Limb (tissue), 2 donors: ENCODE data around the gene USH2A.
"Not testable (repeated sequence)": the region's sequence is repeated elsewhere in the genome, so short reads cannot be mapped to it uniquely, and the experiment has no call there.

Source experiments
- DNase-seq, 2 donors: peaks; one replicate each; pipeline ENCODE4 v3.0.0-alpha.2; 2016; ENCODE audit errors: extremely low spot score in 2 of 2

Gene USH2A

DNA sequence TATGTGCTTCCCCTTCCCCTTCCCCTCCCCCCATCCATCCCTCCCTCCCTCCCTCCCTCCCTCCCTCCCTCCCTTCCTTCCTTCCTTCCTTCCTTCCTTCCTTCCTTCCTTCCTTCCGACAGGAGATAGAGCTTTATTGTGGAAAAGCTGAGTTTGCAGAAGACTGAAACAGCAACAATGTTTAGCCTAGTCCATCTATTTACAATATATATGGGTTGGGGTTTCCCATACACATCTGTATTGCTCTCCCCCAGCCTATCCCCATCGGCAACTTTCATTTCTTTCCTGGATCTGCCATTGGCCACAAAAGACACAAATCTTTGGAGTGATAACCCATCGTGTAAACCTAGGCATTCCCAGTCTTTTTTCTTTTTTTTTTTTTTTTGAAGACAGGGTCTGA, 222.3 kb downstream of the USH2A start:
- no peak for DNase-seq

DNA sequence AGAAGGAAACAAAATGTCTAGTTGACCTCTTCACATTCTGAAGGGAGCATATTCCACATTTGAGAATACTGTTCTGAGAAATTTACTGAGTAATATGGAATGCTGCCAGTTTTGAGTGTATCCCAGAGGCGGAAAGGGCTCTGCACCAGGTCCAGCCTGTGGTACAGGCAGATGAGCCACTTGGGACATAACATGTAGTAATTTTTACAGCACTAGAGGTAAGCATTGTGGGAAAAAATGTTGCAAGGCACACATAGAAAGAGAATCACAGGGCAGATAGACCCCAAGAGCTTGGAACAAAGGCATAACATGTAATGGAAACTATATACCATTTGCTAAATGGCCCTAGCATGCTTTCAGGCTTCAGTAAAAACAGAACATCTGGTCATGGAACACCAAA, 228.5 kb downstream of the USH2A start:
- DNase-seq, result no peak

DNA sequence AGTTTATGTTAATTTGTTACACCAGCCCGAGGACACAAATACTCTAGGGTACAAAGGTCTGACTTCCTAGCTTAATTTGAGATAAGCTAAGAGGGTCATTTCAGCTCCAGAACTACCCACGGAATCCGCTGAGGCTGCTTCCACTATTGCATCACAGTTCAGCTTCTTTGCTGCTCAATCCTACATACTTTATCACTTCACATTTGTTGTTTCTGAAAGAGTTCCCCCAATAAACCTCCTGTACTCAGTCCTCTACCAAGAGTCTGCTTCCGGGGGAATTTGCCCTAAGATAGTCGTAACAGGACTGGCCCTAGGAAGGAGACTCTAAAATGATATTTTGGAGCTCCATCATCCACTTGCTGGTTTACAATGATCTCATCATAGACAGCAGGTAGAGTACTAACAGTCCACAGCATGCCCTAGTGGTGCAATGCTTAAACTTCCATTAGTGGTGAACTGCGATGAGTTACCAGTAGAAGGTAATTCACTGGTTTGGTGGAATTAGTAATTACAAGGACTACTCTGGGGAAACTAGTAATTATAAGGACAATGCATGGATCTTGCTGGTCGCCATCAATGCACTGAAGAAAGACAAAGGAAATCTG, 229.3 kb downstream of the USH2A start:
- DNase-seq, result no peak

DNA sequence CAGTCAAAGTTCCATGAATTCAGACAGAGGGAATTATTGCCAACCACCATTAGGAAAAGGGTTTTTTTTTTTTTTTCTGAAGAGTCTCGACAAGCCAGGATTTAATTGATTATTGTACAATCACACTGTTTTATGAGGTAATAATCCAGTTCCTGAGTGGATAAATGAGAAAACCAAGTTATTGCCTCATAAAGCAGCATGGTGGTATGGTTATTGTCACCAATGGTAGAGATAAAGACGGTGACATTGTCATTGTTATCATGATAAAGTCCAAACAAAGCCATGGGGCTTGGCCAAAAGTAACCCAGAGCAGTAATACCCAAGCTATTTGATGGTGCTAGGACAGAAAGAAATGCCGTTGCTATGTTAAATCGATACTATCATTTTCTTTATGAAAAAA, 232.8 kb downstream of the USH2A start:
- DNase-seq, result no peak

DNA sequence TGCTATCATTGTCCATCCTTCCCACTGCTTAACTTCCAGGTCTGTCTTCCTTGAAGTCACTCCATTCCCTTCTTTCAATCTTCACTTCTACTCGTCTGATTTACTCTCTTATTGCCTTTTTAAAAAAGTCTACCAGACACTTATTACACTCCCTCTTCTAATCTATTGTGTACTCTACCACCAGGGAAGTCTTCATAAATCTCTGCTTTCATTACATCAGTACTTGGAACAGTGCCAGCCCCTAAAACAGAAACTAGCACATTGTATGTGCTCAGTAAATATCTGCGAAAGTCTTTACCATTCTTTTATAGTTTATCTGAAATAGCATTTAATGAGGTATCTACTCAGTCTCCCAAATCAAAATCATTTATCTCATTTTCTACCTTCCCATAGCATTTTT, 236.4 kb downstream of the USH2A start:
- DNase-seq, result no peak

DNA sequence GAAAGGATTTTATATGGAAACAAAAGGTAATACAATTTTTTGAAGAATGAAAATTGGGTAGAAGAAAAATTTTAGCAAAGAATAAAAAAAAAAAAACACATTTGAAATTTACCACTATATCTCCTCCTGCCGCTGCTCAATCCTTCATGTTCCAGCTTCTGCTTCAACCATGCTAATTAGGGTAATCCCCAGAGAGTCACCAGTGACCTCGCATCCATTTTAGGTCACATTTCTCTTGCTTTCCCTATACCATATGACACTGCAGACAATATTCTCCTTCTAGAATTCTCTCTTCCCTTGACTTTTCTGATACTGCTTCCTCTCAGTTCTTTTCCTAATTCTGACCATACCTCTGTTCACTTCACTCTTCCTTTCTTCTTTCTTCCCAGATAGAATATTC, 237.1 kb downstream of the USH2A start:
- DNase-seq, result no peak

DNA sequence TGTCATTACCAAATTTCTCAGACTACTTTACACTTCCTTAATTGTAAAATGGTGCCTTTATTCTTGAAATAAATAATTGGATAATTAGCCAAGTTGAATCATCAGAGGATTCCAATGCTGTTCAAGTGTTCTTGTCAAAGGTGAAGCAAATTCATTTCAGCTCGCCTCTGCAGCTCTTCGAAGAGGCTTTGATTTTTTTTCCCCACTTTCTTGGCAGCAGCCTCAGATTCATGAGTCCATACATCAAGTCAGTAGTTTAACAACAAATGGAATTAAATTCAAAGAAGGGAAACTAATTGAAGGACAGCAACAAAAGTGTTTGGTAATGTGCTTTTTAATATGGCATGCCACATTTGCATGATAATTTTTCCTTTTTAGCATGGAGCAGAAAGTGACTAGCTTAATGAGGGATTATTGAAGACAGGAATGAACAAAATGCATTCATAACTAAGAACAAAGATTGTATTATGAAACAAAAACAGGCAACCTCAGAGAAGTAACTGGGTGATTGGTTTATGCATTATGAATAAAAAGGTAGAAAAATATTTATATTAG, 239.0 kb downstream of the USH2A start:
- no peak for DNase-seq

GRCh38 chr1:216183454-216183853, 239.8 kb downstream of the USH2A start:
- DNase-seq, result peak in 1 of 2 donors; percentile 13

DNA sequence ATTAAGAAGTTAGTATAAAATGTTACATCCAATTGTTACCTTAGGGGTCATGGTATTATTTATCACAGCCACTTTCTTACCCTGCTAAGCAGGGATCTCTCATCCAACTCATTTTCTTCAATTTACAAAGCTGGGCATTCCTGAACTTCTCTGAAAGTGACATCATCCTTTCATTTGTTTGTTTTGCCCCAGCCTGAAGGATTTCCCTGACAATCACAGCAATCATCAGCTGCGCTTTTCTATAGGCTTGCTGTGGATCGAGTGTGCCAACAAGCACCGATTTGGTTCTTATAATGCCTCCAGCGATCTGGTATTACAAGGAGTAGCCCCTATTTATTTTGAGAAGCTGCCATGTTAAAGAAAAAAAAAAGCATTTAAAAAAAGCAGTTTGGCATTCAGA, 240.2 kb downstream of the USH2A start:
- no peak for DNase-seq

DNA sequence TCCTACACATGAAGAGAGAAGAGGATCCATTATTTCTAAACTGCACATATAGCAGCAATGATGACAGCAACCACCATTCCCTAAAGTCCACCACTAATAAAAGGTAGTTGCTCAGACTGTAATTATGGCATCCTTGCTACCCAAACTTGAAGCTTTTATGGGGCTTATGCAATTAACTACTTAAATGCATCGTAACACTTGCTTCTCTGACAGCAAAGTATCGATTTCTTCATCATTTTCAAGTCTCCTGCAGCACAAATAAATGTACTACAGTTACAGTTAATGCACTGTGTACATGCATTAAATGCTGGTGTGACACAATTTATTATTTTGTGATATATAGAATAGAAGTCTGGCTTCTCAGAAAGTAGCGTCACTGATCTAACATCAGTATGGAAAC, 241.7 kb downstream of the USH2A start:
- DNase-seq, result no peak

- DNase-seq, result peak in 1 of 2 donors; percentile 40
Measured at GRCh38 chr1:216178281-216178680, 245.0 kb downstream of the USH2A start.

GRCh38 chr1:216176970-216177369, 246.3 kb downstream of the USH2A start:
- DNase-seq, result no peak

DNA sequence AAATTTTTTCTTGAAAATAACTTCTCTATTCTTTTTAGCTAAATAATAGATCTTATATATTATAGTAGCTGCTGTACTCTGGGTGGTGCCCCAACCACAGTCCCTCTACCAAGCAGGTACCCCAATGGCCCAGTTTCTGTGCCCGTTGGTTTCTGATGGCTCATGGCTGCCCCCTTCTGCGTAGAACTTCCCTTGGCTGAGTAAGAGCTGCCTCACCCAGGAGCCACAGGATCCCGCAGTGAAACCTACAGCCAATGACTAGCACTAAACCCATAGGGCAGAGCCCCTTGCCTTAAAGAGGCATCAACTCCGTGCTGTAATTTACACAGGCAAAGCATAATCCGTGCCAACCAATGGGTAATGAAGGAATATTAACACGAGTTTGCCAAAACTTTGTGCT, 247.5 kb downstream of the USH2A start:
- DNase-seq, result no peak

DNA sequence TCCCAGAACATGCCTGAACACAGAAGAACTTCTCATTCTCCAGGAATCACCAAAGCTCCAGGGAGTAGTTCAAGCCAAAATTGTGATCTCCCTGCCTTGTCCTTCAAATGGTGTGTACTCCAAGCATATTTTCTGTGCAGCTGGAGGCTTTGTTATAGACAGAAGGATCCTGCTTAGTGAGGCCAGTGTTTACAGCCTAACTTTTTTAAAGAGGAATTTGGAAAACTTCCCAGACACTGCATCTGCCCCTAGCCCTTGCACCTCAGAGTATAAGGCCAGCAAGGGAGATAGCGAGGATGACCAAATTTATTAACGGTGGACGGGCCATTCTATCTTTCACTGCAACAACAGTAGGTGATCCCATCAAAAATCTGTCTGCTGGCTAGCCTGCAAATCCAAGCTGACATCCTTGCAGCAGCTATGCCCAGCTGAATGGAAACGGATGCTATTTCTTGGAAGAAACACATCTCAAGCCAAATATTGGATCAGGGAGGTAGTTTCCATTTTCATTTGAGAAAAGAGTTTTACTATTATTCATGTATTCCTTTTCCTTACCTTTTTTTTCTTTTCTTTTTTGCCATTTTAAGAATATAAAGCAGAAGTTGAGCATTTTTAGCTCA, 249.8 kb downstream of the USH2A start:
- peak; percentile 31 to 58 for DNase-seq

DNA sequence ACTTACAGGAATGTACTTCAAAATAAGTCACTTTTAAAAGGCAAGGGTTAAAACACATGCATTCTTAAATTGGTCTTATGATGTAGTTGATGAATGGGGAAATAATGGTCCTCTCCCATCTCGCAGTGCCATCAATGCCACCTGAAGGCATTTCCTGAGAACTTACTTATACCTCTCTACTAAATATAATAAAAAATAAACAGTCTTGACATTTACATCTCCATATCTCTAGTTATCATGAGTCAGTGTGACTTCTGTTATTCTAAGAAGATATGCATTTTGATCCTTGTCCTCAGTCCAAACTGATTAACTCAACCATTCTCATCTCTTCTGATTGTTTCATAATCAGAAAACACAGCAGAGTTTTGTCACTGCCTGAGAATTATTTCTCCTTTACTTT, 253.9 kb downstream of the USH2A start:
- DNase-seq, result no peak

DNA sequence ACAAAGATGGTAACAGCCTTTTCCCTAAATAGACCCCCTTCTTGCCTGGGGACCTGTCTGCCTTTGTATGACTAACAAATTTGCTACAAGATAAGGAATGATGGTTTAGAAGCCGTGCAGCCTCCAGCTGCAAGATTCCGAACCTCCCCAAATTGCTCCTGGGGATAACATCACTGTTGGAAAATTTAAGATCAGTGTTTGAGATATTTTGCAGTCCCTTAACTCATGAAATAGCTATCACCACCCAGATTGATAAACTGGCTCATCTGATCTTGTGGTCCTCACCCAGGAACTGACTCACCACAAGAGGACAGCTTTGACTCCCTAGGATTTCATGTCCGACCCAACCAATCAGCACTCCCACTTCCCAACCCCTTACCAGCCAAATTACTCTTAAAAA, 254.7 kb downstream of the USH2A start:
- DNase-seq, result no peak

DNA sequence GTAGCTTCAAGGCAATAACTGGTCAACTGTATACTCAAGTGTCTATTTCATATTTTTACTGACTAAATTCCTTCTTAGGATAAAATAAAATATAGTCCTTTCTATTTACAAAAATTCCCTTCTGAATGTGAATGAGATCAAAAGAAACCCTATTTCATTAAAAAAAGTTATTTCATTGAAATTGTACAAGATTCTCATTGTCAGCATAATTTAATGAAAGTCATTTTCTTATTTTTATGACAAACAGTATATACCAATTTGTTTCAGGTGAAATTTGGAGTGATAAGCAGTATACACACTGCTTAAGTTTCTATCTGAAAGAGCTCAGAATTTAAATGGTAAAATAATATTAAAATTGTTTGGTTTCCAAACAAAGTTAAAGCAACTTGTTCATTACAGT, 269.2 kb downstream of the USH2A start:
- no peak for DNase-seq

GRCh38 chr1:216153130-216153529, 270.1 kb downstream of the USH2A start:
- DNase-seq, result no peak

GRCh38 chr1:216145451-216146018, 277.7 kb downstream of the USH2A start:
- not testable (repeated sequence) for DNase-seq

- DNase-seq, result no peak
Measured at GRCh38 chr1:216144661-216145450, 278.4 kb downstream of the USH2A start.

GRCh38 chr1:216142921-216143320, 280.3 kb downstream of the USH2A start:
- DNase-seq, result no peak
